Keratinocyte (primary cell): ENCODE measurements around the gene GSTT4. TPM values are rescaled to one million over a fixed set of nuclear protein-coding genes. Genes with fewer than 3 reads are reported as not detected.

Experiments
- DNase-seq: peaks from one replicate; pipeline ENCODE4 v3.0.0-alpha.2; 2011; ENCODE audit warnings: low read depth, missing footprints, low spot score
- FAIRE-seq: peaks from 2 replicates; lab custom pipeline; 2011; peaks lifted over from hg19 to GRCh38; lab: Jason Lieb, UNC
- H2AFZ ChIP-seq: 2 replicates; pipeline ENCODE4 v1.6.0; 2012; ENCODE audit warnings: low read length, control low read depth, inconsistent platforms; ENCODE audit not compliant: control insufficient read depth
- H3K27ac ChIP-seq: 2 replicates; pipeline ENCODE4 v1.5.1; 2011; ENCODE audit warnings: low read length; ENCODE audit not compliant: control insufficient read depth, insufficient read depth
- H3K27me3 ChIP-seq: 3 replicates; pipeline ENCODE4 v1.6.0; 2011; ENCODE audit warnings: low read length; ENCODE audit not compliant: control insufficient read depth, insufficient read depth; ENCODE audit errors: extremely low read depth
- H3K36me3 ChIP-seq, 2 experiments: 2 replicates in 1 of 2; 3 replicates in 1 of 2; pipeline ENCODE4 v1.5.1; 2011; ENCODE audit warnings: low read length in 2 of 2, mild to moderate bottlenecking in 1 of 2; ENCODE audit not compliant: control insufficient read depth in 2 of 2, insufficient read depth in 2 of 2; ENCODE audit errors: extremely low read depth in 1 of 2
- H3K4me1 ChIP-seq: 3 replicates; pipeline ENCODE4 v1.5.1; 2011; ENCODE audit warnings: low read length; ENCODE audit not compliant: control insufficient read depth, insufficient read depth; ENCODE audit errors: extremely low read depth
- H3K4me2 ChIP-seq: 3 replicates; pipeline ENCODE4 v1.6.0; 2011; ENCODE audit warnings: low read depth, low read length; ENCODE audit not compliant: control insufficient read depth, insufficient read depth; ENCODE audit errors: extremely low read depth
- H3K4me3 ChIP-seq, 3 experiments: fragments of 200-600 bp in 1 of 3; sonication (generic) in 1 of 3; 2 replicates in 2 of 3; 3 replicates in 1 of 3; pipeline ENCODE4 v1.5.1; 2011 to 2016; ENCODE audit warnings: low read length in 3 of 3, mild to moderate bottlenecking in 3 of 3, control low read depth in 2 of 3, inconsistent platforms in 1 of 3, low read depth in 1 of 3, mixed read lengths in 1 of 3, mixed run types in 1 of 3, moderate library complexity in 1 of 3; ENCODE audit not compliant: control insufficient read depth in 2 of 3, insufficient read depth in 2 of 3; ENCODE audit errors: extremely low read depth in 1 of 3
- H3K79me2 ChIP-seq: 2 replicates; pipeline ENCODE4 v1.6.0; 2012; ENCODE audit warnings: low read length; ENCODE audit not compliant: control insufficient read depth, insufficient read depth
- H3K9ac ChIP-seq: 3 replicates; pipeline ENCODE4 v1.6.0; 2011; ENCODE audit warnings: low read length; ENCODE audit not compliant: control insufficient read depth, insufficient read depth; ENCODE audit errors: extremely low read depth
- H3K9me1 ChIP-seq: 3 replicates; pipeline ENCODE4 v1.6.0; 2011; ENCODE audit warnings: low read length; ENCODE audit not compliant: control insufficient read depth, insufficient read depth; ENCODE audit errors: extremely low read depth
- H3K9me3 ChIP-seq: 2 replicates; pipeline ENCODE4 v1.5.1; 2012; ENCODE audit warnings: low read depth, low read length; ENCODE audit not compliant: control insufficient read depth
- H4K20me1 ChIP-seq: 3 replicates; pipeline ENCODE4 v1.6.0; 2011; ENCODE audit warnings: low read length; ENCODE audit not compliant: control insufficient read depth, insufficient read depth; ENCODE audit errors: extremely low read depth
- EZH2 ChIP-seq: IDR thresholded peaks from one replicate; pipeline ENCODE4 v1.6.1; 2012; ENCODE audit warnings: inconsistent platforms, mild to moderate bottlenecking, low read length, moderate library complexity
- dilution Hi-C: fragments of 300-500 bp; cut with MboI; formaldehyde crosslinking; loops from one replicate; pipeline ENCODE4 v1.7.0; 2020; ENCODE audit warnings: low sequenced_read_pairs; ENCODE audit not compliant: extremely low pct_ligation_motif_present
- polyA plus RNA-seq, 5 experiments: library from polyadenylated mRNA; depleted of rRNA in 3 of 5; stranded (reverse) in 3 of 5; stranded (forward) in 1 of 5; unstranded in 1 of 5; fragments of >200 nt; gene quantifications; 1 replicate in 1 of 5; 2 replicates in 3 of 5; 3 replicates in 1 of 5; pipeline versions ENCODE4 v1.2.1 to v1.2.3, GENCODE V29; 2011 to 2012; ENCODE audit warnings: missing spikeins in 2 of 5, low read depth in 1 of 5, low replicate concordance in 1 of 5
- TF ChIP-seq, protein P1 (sequence below), 3 experiments: IDR thresholded peaks in 1 of 3; conservative IDR thresholded peaks in 1 of 3; optimal IDR thresholded peaks in 1 of 3; 2 replicates in 2 of 3; 3 replicates in 1 of 3; pipeline versions ENCODE3 to v1.5.1; 2011; ENCODE audit warnings: low read length in 3 of 3, mild to moderate bottlenecking in 3 of 3, moderate library complexity in 2 of 3, control low read depth in 1 of 3, inconsistent platforms in 1 of 3; ENCODE audit not compliant: insufficient read depth in 2 of 3; ENCODE audit errors: extremely low read depth in 1 of 3

GSTT4 gene
- polyA plus RNA-seq, 1 donor (not counting 4 experiments of a cell fraction or from before 2014, with no cell fraction given), result not detected

DNA sequence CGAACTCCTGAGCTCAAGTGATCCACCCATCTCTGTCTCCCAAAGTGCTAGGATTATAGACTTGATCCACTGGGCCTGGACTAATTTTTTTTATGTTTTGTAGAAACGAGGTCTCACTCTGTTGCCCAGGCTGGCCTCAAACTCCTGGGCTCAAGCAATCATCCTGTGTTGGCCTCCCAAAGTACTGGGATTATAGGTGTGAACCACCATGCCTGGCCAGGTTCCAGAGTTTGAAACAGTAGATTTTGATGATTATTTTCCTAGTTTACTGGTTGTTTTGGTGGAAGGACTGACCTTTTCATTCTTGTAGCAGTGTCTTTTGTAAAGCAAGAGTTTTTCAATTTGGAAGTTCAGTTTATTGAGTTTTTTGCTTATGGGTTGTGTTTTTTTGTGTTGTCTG, 20.8 kb upstream of the GSTT4 start:
- Histone ChIP-seq H3K27me3 (no peaks in the 10 kb centered on the region), H3K36me3 (peaks cover 1 to 3% of the 10 kb centered on the region in 2 experiments), H3K79me2 (peaks cover 57% of the 10 kb centered on the region), H3K9ac (no peak overlapping the region), H2AFZ (no peak overlapping the region), H3K9me3 (no peaks in the 10 kb centered on the region), H3K4me1 (peaks cover 3% of the 10 kb centered on the region), H3K4me2 (no peak overlapping the region), H3K4me3 (no peak overlapping the region), H4K20me1 (no peaks in the 10 kb centered on the region), H3K27ac (no peak overlapping the region), H3K9me1 (peaks cover 3% of the 10 kb centered on the region)
- FAIRE-seq (no peak), DNase-seq (no peak)
- no peak for TF ChIP-seq EZH2
- TF ChIP-seq, protein P1, sequence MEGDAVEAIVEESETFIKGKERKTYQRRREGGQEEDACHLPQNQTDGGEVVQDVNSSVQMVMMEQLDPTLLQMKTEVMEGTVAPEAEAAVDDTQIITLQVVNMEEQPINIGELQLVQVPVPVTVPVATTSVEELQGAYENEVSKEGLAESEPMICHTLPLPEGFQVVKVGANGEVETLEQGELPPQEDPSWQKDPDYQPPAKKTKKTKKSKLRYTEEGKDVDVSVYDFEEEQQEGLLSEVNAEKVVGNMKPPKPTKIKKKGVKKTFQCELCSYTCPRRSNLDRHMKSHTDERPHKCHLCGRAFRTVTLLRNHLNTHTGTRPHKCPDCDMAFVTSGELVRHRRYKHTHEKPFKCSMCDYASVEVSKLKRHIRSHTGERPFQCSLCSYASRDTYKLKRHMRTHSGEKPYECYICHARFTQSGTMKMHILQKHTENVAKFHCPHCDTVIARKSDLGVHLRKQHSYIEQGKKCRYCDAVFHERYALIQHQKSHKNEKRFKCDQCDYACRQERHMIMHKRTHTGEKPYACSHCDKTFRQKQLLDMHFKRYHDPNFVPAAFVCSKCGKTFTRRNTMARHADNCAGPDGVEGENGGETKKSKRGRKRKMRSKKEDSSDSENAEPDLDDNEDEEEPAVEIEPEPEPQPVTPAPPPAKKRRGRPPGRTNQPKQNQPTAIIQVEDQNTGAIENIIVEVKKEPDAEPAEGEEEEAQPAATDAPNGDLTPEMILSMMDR (optimal IDR thresholded peaks at IDR 0.05 in 1 of 3, IDR thresholded peaks at IDR 0.05 in 1 of 3, conservative IDR thresholded peaks at IDR 0.05 in 1 of 3; ENCODE audit: extremely low read depth in 1 of 3, insufficient read depth in 2 of 3, low read length in 3 of 3), result no peak
- dilution Hi-C loops, result no loop called here

GRCh38 chr22:24025475-24025874, 20.2 kb upstream of the GSTT4 start:
- Histone ChIP-seq H3K4me1 (peaks cover 3% of the 10 kb centered on the region), H3K4me3 (no peak overlapping the region), H3K9me3 (no peaks in the 10 kb centered on the region), H3K36me3 (peaks cover 0 to 1% of the 10 kb centered on the region in 2 experiments), H3K9me1 (peaks cover 3% of the 10 kb centered on the region), H3K27me3 (no peaks in the 10 kb centered on the region), H4K20me1 (no peaks in the 10 kb centered on the region), H3K27ac (no peak overlapping the region), H2AFZ (no peak overlapping the region), H3K9ac (no peak overlapping the region), H3K4me2 (no peak overlapping the region), H3K79me2 (peaks cover 53% of the 10 kb centered on the region)
- dilution Hi-C loops, result no loop called here
- TF ChIP-seq, protein P1 (optimal IDR thresholded peaks at IDR 0.05 in 1 of 3, IDR thresholded peaks at IDR 0.05 in 1 of 3, conservative IDR thresholded peaks at IDR 0.05 in 1 of 3; ENCODE audit: extremely low read depth in 1 of 3, insufficient read depth in 2 of 3, low read length in 3 of 3), result no peak
- TF ChIP-seq EZH2, result no peak
- FAIRE-seq (no peak), DNase-seq (no peak)
